Type B pancreatic cell (in vitro differentiated cells): Measurements from ENCODE around the gene SPNS2. TPM values are rescaled to one million over a fixed set of nuclear protein-coding genes. Genes with fewer than 3 reads are reported as not detected.

Experiments used
- DNase-seq: peaks from one replicate; pipeline ENCODE4 v3.0.0; 2021; ENCODE audit warnings: mixed read lengths; ENCODE audit not compliant: unreplicated experiment; ENCODE audit errors: extremely low spot score
- H3K27ac Mint-ChIP-seq: 2 replicates; pipeline ENCODE4 v1.8.0; 2021; ENCODE audit warnings: mild to moderate bottlenecking, mixed read lengths
- H3K27me3 Mint-ChIP-seq: 2 replicates; pipeline ENCODE4 v1.8.0; 2021; ENCODE audit warnings: mixed read lengths
- H3K36me3 Mint-ChIP-seq: 2 replicates; pipeline ENCODE4 v1.8.0; 2021; ENCODE audit warnings: mixed read lengths
- H3K4me1 Mint-ChIP-seq: one replicate; pipeline ENCODE4 v1.8.0; 2021; ENCODE audit warnings: mixed read lengths; ENCODE audit not compliant: unreplicated experiment
- H3K4me3 Mint-ChIP-seq: 2 replicates; pipeline ENCODE4 v1.8.0; 2021; ENCODE audit warnings: mild to moderate bottlenecking, mixed read lengths
- H3K9me3 Mint-ChIP-seq: 2 replicates; pipeline ENCODE4 v1.8.0; 2021; ENCODE audit warnings: mixed read lengths
- CTCF ChIP-seq: fragments of 200-600 bp; sonication (generic); conservative IDR thresholded peaks from 2 replicates; pipeline ENCODE4 v1.5.0; 2021; ENCODE audit warnings: antibody characterized with exemption, mild to moderate bottlenecking
- total RNA-seq: library from RNA; stranded (reverse); gene quantifications from 2 replicates; pipeline ENCODE4 v1.2.1, GENCODE V29; 2021; ENCODE audit warnings: low replicate concordance

SPNS2 gene
- total RNA-seq, 1 donor from 2014 or later, result 16.1 TPM

- H3K4me3 Mint-ChIP-seq, result no peak overlapping the region
- peak overlapping the region; percentile 61 for H3K27ac Mint-ChIP-seq
- no peaks in the 10 kb centered on the region for H3K9me3 Mint-ChIP-seq
- DNase-seq, result no peak
- TF ChIP-seq CTCF, result no peak
- H3K36me3 Mint-ChIP-seq, result no peaks in the 10 kb centered on the region
- H3K27me3 Mint-ChIP-seq, result peaks cover 6% of the 10 kb centered on the region
- H3K4me1 Mint-ChIP-seq, result peaks cover 12% of the 10 kb centered on the region
Measured at GRCh38 chr17:4509401-4509800, 10.7 kb downstream of the SPNS2 start.

DNA sequence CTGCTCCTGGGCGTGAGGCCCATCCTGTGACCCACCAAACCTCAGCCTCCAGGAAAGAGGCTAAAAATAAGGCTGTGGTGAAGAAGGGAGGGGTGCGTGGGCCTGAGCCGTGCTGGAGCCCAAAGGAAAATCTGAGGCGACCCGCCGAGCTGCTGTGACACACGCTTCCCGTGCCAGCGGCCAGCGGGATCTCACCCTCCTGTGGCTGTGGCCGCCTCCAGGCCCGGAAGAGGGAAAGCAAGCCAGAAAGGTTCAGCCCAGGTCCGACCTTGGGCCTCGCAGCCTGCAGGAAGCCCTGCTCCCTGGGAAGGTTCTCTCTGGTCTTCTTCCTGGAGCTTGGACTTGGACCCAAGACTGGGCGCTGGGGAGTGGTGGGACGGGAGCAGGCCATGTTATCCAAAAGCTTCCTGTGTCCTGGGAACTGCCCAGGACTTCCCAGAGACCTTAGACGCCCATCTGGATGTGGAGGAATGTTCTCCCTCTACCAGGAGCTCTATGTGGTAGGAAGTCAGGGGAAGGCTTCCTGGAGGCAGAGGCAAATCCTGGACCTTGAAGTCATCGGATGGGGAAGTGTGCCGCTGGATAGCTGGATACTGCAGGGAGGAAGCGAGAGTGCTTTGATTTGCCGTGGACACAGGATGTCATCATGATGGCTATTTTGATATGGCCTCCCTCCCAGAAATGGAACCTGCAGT is 11.4 kb downstream of the SPNS2 start:
- H3K36me3 Mint-ChIP-seq, result no peaks in the 10 kb centered on the region
- peaks cover 1% of the 10 kb centered on the region for H3K27me3 Mint-ChIP-seq
- TF ChIP-seq CTCF, result no peak
- no peak for DNase-seq
- peak overlapping the region; percentile 61 for H3K27ac Mint-ChIP-seq
- no peaks in the 10 kb centered on the region for H3K9me3 Mint-ChIP-seq
- no peak overlapping the region for H3K4me3 Mint-ChIP-seq
- peaks cover 12% of the 10 kb centered on the region for H3K4me1 Mint-ChIP-seq

GRCh38 chr17:4510618-4510941 is 11.9 kb downstream of the SPNS2 start:
- DNase-seq, result no peak
- no peaks in the 10 kb centered on the region for H3K9me3 Mint-ChIP-seq
- peak overlapping the region; percentile 17 for H3K27ac Mint-ChIP-seq
- peaks cover 12% of the 10 kb centered on the region for H3K4me1 Mint-ChIP-seq
- no peaks in the 10 kb centered on the region for H3K27me3 Mint-ChIP-seq
- TF ChIP-seq CTCF, result no peak
- no peak overlapping the region for H3K4me3 Mint-ChIP-seq
- no peaks in the 10 kb centered on the region for H3K36me3 Mint-ChIP-seq

DNA sequence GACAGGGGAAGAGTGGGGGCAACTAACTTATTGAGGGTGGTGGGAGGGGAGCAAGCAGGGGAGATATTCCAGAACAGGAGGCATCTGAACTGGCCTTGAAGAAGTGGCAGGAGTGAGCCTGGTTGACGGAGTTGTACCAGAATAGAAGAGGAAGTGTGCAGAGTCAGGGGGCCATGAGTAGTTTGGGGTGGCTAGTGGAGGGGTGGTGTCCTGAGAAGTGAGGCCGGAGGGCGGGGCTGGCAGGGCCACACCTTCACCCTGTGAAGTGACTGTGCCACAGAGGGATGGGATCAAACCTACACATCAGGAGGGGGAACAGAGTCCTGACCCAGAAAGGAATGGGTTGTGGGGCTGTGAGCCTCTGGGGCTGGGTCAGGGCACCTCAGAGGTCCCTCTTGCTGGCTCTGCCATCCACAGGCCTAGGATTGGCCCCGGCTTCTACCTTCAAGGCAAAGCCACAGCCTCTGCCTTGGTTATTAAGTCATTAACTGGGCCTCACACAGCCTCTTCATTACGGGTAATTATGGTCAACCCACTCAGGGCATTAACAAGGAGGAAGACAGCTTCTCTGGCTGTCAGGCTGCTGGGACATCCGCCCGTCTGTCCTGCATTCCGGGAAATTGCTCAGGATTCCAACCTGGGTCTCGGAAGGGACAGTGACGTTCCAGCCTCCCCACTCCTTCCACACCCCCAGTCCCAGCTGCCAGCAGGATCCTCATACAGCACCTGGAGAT is 12.7 kb downstream of the SPNS2 start:
- no peak overlapping the region for H3K4me3 Mint-ChIP-seq
- H3K27me3 Mint-ChIP-seq, result no peaks in the 10 kb centered on the region
- H3K9me3 Mint-ChIP-seq, result no peaks in the 10 kb centered on the region
- TF ChIP-seq CTCF, result no peak
- H3K27ac Mint-ChIP-seq, result peak overlapping the region; percentile 53
- H3K36me3 Mint-ChIP-seq, result no peaks in the 10 kb centered on the region
- H3K4me1 Mint-ChIP-seq, result peaks cover 12% of the 10 kb centered on the region
- DNase-seq, result no peak

GRCh38 chr17:4512156-4513112 is 13.8 kb downstream of the SPNS2 start:
- H3K27ac Mint-ChIP-seq, result peak overlapping the region; percentile 98
- H3K4me3 Mint-ChIP-seq, result peak overlapping the region; percentile 56
- H3K9me3 Mint-ChIP-seq, result no peaks in the 10 kb centered on the region
- TF ChIP-seq CTCF, result no peak
- no peak for DNase-seq
- no peaks in the 10 kb centered on the region for H3K27me3 Mint-ChIP-seq
- no peaks in the 10 kb centered on the region for H3K36me3 Mint-ChIP-seq
- H3K4me1 Mint-ChIP-seq, result peaks cover 12% of the 10 kb centered on the region
